GM19023 (cell line): Measurements from ENCODE around the gene PANK3.
"Not testable (repeated sequence)": the region's sequence is repeated elsewhere in the genome, so short reads cannot be mapped to it uniquely, and the experiment has no call there.

Source experiments
- ATAC-seq: cut with Tn5 transposase; IDR thresholded peaks from one replicate; pipeline ENCODE4 v1.9.1; 2021; ENCODE audit warnings: mild to moderate bottlenecking, moderate library complexity; ENCODE audit not compliant: unreplicated experiment

PANK3 gene

GRCh38 chr5:168553377-168554130, 25.6 kb downstream of the PANK3 start:
- peak; percentile 55 for ATAC-seq

GRCh38 chr5:168552146-168552545, 27.0 kb downstream of the PANK3 start:
- ATAC-seq, result no peak

GRCh38 chr5:168550656-168551055, 28.5 kb downstream of the PANK3 start:
- ATAC-seq, result no peak

GRCh38 chr5:168549554-168549953, 29.6 kb downstream of the PANK3 start:
- ATAC-seq, result no peak

GRCh38 chr5:168537176-168537575, 42.0 kb downstream of the PANK3 start:
- ATAC-seq, result no peak

GRCh38 chr5:168534351-168534750, 44.8 kb downstream of the PANK3 start:
- ATAC-seq, result not testable (repeated sequence)

GRCh38 chr5:168531987-168532864, 46.9 kb downstream of the PANK3 start:
- ATAC-seq, result no peak

GRCh38 chr5:168531191-168531590, 48.0 kb downstream of the PANK3 start:
- no peak for ATAC-seq

- no peak for ATAC-seq
Observed at GRCh38 chr5:168530621-168531150, 48.5 kb downstream of the PANK3 start.

GRCh38 chr5:168529374-168530234, 49.6 kb downstream of the PANK3 start:
- ATAC-seq, result no peak

GRCh38 chr5:168528521-168529373, 50.4 kb downstream of the PANK3 start, which contains the start of gene FBLL1:
FBLL1 (plus strand) TSS chr5:168529305; CDS start chr5:168529505, 200 bp downstream.
- ATAC-seq, result no peak

GRCh38 chr5:168527756-168528295, 51.3 kb downstream of the PANK3 start:
- ATAC-seq, result no peak

GRCh38 chr5:168525856-168526255, 53.3 kb downstream of the PANK3 start:
- no peak for ATAC-seq

- ATAC-seq, result no peak
Observed at GRCh38 chr5:168513861-168514428, 65.2 kb downstream of the PANK3 start.

GRCh38 chr5:168502563-168503237, 76.5 kb downstream of the PANK3 start:
- no peak for ATAC-seq
